Mesenteric fat pad (tissue), 1 donor: ENCODE results near the gene AURKAIP1. TPM values are rescaled to one million over a fixed set of nuclear protein-coding genes. Genes with fewer than 3 reads are reported as not detected.
"Not testable (repeated sequence)": the region's sequence is repeated elsewhere in the genome, so short reads cannot be mapped to it uniquely, and the experiment has no call there.

Experiments
- DNase-seq: peaks from one replicate; pipeline ENCODE4 v3.0.0-alpha.2; 2020; ENCODE audit warnings: low spot score
- total RNA-seq: library from RNA; stranded (reverse); fragmentation: NEBNext Ultra II Directional; extraction: Animal tissue kit (Norgen Biotek cat#: 25700); gene quantifications from one replicate; pipeline ENCODE4 v1.2.1, GENCODE V29; 2021
- donor health status: DM: yes; HTN: yes; CAD: no.

AURKAIP1 gene
- total RNA-seq, 1 donor from 2014 or later = 120 TPM

DNA sequence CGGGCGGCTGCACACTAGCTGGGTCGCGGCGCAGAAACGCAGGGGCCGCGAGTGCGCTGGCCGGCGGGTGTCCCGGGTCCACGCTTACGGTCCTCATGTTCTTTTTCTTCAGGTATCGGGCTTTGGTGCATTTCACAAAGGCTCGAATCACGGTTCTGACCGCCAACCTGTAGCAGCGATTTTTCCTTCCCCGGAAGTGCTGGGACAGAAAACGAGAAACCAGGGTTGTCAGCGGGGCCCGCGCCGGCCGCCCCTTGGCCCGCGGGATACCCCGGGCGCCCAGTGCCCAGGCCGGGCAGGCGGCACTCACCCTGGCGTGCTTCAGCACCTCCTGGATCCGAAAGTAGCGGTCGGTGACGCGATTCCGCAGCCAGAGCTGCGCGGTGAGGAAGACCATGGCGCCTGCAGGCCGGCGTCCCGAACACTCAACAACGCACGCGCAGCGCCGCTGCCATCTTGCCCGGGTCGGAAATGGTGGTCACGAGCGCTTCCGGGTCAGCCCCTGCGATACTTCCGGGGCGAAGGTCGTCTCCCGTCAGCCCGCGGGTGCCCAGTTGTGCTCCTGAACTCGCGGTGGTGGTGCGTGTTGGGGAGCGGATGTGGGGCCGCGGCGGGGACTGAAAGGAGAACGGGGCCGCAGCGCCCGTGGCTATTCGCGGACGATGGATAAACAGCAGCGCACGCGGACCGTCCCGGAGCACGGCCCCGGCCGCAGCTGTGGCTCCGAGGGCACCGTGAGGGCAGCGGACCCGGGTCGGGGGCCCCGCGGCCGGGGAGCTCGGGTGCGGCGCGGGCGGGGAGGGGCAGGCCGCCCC, 32.0 kb upstream of the AURKAIP1 start, which contains the start of gene MRPL20:
Gene MRPL20, minus strand, starts transcription at position 473 of the 815 bp plus-strand sequence. Its CDS starts 76 bp downstream, at position 397.
- DNase-seq = peak; percentile 99

- no peak for DNase-seq
Measured at GRCh38 chr1:1406101-1406820, 31.3 kb upstream of the AURKAIP1 start.

GRCh38 chr1:1403653-1404052, 28.6 kb upstream of the AURKAIP1 start:
- no peak for DNase-seq

GRCh38 chr1:1402901-1403392, 27.9 kb upstream of the AURKAIP1 start:
- not testable (repeated sequence) for DNase-seq

DNA sequence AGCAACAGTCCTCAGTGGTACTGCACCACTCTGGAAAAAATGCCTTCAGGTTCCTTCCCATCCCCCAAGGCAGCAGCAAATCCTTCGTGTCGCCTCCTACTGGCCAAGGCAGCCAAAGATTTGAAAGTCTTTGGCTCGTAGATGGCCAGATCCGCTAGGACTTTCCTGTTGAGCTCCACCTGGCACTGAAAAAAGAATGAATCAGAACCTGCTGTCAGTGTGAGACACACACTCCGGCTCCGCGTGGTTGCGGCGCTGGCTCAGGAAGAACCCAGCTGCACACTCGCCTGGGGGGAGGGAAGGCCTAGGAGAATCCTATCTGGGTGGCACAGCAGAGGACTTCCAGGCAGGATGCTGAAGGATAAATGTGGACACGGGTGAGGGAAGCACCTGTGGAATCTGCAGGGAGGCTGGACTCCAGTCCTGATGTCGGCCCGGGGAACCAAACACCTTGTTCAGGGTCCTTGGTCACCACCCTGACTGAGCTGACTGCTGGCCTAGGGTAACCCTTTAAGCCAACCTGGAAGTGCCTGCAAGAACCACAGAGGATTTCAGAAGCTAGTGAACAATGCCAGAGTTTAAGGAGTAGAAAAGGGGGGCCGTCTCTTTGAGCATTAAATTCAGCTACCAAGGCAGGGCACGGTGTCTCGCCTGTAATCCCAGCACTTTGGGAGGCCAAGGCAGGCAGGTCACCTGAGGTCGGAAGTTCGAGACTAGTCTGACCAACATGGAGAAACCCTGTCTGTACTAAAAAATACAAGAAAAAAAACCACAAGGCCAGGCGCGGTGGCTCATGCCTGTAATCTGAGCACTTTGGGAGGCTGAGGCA, 27.3 kb upstream of the AURKAIP1 start:
- DNase-seq = no peak

GRCh38 chr1:1401457-1402010, 26.5 kb upstream of the AURKAIP1 start:
- no peak for DNase-seq

DNA sequence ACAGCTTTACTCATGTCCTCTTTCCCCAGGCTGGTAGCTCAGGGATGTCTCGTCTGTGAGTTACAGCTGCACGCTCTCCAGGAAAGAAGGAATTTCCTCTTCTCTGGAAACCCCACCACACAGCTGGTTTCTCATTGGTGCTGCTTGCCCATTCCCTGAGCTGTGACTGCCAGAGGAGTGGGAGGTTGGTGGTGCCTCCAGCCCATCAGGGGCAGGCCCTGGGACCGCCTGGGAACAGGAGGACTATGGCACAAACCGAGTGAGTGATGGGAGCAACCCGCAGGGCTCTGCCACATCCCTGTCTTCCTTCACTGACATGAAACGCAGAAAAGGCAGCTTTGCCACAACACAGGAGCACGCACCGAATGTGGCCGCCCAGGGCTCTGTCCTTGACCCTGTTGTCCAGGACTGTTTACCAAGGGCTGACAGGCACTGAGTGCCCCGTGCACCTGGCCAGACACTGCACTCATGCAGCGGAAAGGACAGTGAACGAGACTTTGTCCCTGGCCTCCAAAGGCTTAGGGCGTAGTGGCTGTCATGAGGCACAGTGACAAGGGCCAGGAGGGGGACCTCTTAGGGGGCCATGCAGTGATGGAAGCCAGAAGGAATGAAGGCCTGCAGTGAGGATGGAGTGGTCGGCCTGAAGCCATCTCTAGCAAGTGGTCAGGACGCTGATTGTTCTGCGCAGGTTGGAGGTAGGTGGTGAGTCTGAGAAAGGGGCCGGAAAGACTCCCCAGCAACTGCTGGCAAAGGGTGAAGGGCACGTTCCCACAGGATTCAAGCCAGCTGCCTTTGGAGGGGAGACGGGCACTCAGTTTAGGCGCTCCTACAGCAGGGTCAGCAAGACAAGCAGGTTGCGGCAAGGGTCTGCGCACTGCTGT, 25.8 kb upstream of the AURKAIP1 start:
- no peak for DNase-seq

DNA sequence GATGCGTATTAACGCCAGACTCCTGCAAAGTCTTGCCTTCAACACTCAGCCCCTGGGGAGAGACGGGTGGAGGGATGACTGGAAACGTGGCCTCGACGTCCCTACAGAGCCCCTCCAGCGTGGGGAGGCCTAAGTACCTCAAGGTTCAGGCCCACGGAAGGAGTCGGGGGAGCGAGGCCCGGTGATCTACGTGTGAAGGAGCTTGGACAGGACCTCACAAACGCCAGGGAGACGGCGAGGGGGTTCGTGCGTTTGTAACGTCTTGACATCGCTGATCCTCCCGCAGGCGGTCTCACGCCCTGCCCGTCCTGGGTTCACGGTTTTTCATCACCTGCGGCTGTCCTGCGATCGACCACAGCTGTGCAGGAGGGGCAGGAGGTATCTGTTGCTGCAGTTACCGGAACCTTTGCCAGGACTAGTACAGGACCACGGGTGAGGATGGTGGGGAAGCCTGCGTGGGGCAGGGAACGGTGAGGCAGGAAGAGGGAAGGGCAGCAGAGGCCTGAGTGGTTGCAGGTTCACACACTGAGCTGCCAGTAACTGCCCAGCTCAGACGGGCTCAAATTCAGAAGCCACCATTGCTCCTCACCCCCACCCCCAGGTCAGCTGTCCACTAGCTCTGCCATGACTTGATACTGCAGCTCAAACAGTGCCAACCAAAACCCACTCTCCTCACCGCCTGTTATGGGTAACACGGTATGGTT, 25.0 kb upstream of the AURKAIP1 start:
- DNase-seq = no peak

DNA sequence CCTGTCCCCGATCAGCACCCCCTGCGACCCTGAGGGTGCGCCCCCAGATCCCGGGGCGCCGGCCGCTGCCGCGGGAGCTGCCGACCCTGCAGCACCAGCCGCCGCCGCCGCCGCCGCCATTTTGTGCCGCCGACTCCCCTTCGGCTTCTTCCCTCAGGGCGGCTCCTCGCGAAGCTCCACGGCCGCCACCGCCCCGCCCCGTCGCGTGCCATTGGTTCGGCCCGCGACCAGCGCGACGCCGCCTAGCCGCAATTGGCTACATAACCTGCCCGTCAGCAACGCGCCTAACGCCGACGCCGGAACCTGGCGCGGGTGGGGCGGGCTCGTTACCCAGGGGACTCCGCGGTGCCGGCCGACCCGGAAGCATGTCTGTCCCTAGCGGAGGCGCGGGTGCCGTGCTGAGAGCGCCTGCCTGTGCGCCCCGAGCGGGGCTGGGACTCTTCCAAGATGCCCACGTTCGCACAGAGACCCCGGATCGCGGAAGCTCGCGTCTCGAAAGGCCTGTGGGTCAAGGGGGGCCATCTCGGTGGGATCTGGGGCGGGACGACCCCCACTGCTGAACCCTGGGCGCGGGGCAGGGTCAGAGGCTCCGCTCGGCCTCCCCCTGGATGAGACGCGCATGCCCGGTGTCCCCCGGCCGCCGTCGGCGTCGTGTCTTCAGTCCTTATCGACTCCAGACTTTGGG, 24.3 kb upstream of the AURKAIP1 start, which contains the start of gene CCNL2:
Gene CCNL2, minus strand, starts transcription at position 149 of the 685 bp plus-strand sequence. Its CDS starts 29 bp downstream, at position 120.
- peak; percentile 100 for DNase-seq

- DNase-seq = no peak
Measured at GRCh38 chr1:1398677-1399186, 23.7 kb upstream of the AURKAIP1 start.

- no peak for DNase-seq
Measured at GRCh38 chr1:1397839-1398523, 23.0 kb upstream of the AURKAIP1 start.

DNA sequence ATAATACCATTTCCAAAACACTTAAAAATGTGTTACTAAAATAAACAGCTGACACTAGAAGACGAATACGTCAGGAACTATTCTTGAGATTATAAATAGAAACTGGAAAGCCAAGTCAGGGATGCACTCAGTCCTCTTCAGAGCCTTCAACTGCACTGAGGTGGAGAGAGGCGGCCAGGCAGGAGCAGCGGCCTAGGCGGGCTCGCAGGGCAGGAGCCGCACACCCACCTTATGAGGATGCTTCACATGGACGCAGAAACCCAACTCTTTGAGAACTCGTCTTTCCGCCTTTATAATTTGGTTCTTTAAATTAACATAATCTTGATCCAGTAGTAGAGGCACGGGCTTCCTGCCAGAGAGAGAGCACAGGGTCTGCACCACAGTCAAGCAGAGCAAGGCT, 20.2 kb upstream of the AURKAIP1 start:
- no peak for DNase-seq

- DNase-seq = no peak
Measured at GRCh38 chr1:1394116-1394515, 19.1 kb upstream of the AURKAIP1 start.

DNA sequence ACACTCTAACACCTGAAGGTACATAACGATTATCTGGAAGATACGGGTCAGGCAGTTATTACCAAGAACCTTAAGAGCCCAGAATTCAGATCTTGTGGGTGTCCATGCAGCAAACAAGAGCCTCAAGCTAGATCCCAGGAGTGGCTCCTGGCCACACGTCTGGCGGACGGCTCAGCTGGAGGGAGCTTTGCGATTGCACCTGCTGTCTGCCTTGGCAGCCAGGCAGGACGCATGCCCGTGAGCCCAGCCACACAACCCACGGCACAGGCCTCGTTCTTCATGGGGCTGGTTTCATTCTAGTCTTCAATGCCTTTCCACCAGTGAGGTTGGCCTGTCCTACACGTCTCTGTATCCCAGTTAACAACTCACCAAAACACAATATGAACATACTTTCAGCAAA, 18.4 kb upstream of the AURKAIP1 start:
- no peak for DNase-seq

DNA sequence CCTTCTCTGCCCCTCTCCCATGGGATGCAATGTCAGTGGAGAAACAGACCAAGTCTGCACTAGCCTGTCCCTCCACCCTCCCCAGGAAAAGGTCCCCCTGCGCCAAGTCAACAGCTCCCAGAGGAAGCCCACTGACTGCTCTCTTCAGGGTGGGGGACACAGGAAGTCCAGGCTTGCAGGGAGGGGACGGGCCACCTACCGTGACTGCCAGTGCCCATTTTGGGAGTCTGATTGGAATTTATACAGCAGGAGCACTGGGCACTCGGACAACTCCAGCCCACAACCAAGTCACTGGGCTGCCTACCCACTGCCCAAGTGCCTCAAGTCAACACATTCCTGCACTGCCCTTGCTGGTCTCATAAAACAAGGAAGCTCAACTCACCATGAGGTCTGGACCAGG, 18.0 kb upstream of the AURKAIP1 start:
- no peak for DNase-seq

- no peak for DNase-seq
Measured at GRCh38 chr1:1391225-1391624, 16.2 kb upstream of the AURKAIP1 start.

GRCh38 chr1:1390675-1391074, 15.7 kb upstream of the AURKAIP1 start:
- DNase-seq = no peak

DNA sequence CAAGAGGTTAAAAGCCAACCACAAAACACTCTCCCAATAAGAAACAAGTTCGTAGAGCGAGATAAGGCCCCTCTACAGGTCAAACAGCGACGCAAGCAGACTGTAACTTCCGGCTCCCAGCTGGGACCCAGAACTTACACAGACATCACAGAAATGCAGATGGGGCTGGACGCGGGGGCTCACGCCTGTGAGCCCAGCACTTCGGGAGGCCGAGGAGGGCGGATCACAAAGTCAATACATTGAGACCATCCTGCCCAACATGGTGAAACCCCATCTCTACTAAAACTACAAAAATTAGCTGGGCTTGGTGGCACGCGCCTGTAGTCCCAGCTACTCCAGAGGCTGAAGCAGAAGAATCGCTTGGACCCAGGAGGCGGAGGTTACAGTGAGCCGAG, 13.1 kb upstream of the AURKAIP1 start:
- DNase-seq = no peak
